VCaP (cell line): Measurements from ENCODE around the gene BLVRB.

Experiments
- H3K27ac ChIP-seq: fragments of 450-650 bp; 2 replicates; pipeline ENCODE4 v1.5.1; 2017
- CTCF ChIP-seq: fragments of 450-650 bp; conservative IDR thresholded peaks from 2 replicates; pipeline ENCODE4 v1.5.1; 2017; ENCODE audit warnings: mild to moderate bottlenecking, moderate library complexity

The BLVRB gene

GRCh38 chr19:40421993-40422747 is 43.4 kb downstream of the BLVRB start:
- H3K27ac ChIP-seq, result peak overlapping the region; percentile 95
- TF ChIP-seq CTCF, result no peak

- TF ChIP-seq CTCF, result peak; percentile 98
- peak overlapping the region; percentile 95 for H3K27ac ChIP-seq
Measured at GRCh38 chr19:40420766-40421765, 44.5 kb downstream of the BLVRB start.

GRCh38 chr19:40420451-40420765 is 45.1 kb downstream of the BLVRB start:
- 0 out of 2 replicates have a peak, but pooled peaks have one; percentile 2 for TF ChIP-seq CTCF
- peak overlapping the region; percentile 95 for H3K27ac ChIP-seq

- H3K27ac ChIP-seq, result no peak overlapping the region
- no peak for TF ChIP-seq CTCF
Measured at GRCh38 chr19:40419780-40420179, 45.8 kb downstream of the BLVRB start.

GRCh38 chr19:40419066-40419612 is 46.4 kb downstream of the BLVRB start:
- H3K27ac ChIP-seq, result no peak overlapping the region
- no peak for TF ChIP-seq CTCF

GRCh38 chr19:40418040-40418439 is 47.5 kb downstream of the BLVRB start:
- no peak for TF ChIP-seq CTCF
- H3K27ac ChIP-seq, result no peak overlapping the region

GRCh38 chr19:40417643-40417981 is 47.9 kb downstream of the BLVRB start:
- no peak overlapping the region for H3K27ac ChIP-seq
- no peak for TF ChIP-seq CTCF
